GM23338 (cell line): Measurements from ENCODE around the gene IFITM10. TPM values are rescaled to one million over a fixed set of nuclear protein-coding genes. Genes with fewer than 3 reads are reported as not detected.
A peak's percentile ranks its signal among the peaks of the same experiment; 100 is the strongest.

Experiments
- ATAC-seq: fragments of 200-7000 bp; cut with Tn5 transposase; 3 replicates; pipeline ENCODE4 v1.9.1; 2020
- DNase-seq: peaks from one replicate; pipeline ENCODE4 v3.0.0-alpha.2; 2015; ENCODE audit warnings: low spot score
- H2AFZ ChIP-seq: fragments of 200-600 bp; sonication (generic); 2 replicates; pipeline ENCODE4 v1.8.0; 2016; ENCODE audit warnings: antibody characterized with exemption, mild to moderate bottlenecking, moderate library complexity
- H3F3A ChIP-seq: fragments of 200-600 bp; sonication (generic); replicated peaks from 2 replicates; pipeline ENCODE4 v1.8.0; 2017; ENCODE audit warnings: antibody characterized with exemption, mixed run types, low read depth
- H3K27ac ChIP-seq: fragments of 200-600 bp; sonication (generic); 2 replicates; pipeline ENCODE4 v1.6.1; 2016; ENCODE audit warnings: low read depth
- H3K27me3 ChIP-seq: fragments of 200-600 bp; sonication (generic); 2 replicates; pipeline ENCODE4 v1.8.0; 2016; ENCODE audit warnings: mild to moderate bottlenecking, mixed run types, moderate library complexity; ENCODE audit not compliant: insufficient read depth
- H3K36me3 ChIP-seq: fragments of 200-600 bp; sonication (generic); 2 replicates; pipeline ENCODE4 v1.8.0; 2016; ENCODE audit warnings: mild to moderate bottlenecking; ENCODE audit not compliant: insufficient read depth
- H3K4me1 ChIP-seq: fragments of 200-600 bp; sonication (generic); 2 replicates; pipeline ENCODE4 v1.8.0; 2016; ENCODE audit warnings: mild to moderate bottlenecking, moderate library complexity; ENCODE audit not compliant: insufficient read depth
- H3K4me2 ChIP-seq: fragments of 200-600 bp; sonication (generic); 2 replicates; pipeline ENCODE4 v1.7.1; 2017; ENCODE audit warnings: mixed run types
- H3K4me3 ChIP-seq: fragments of 200-600 bp; sonication (generic); 2 replicates; pipeline ENCODE4 v1.6.1; 2016; ENCODE audit warnings: mixed run types
- H3K79me2 ChIP-seq: fragments of 200-600 bp; sonication (generic); replicated peaks from 2 replicates; pipeline ENCODE4 v1.8.0; 2017; ENCODE audit warnings: mild to moderate bottlenecking; ENCODE audit not compliant: insufficient read depth
- H3K9me2 ChIP-seq: fragments of 200-600 bp; sonication (generic); 2 replicates; pipeline ENCODE4 v1.8.0; 2017; ENCODE audit not compliant: insufficient read depth
- H4K20me1 ChIP-seq: fragments of 200-600 bp; sonication (generic); replicated peaks from 2 replicates; pipeline ENCODE4 v1.8.0; 2017; ENCODE audit warnings: mild to moderate bottlenecking; ENCODE audit not compliant: insufficient read depth
- H3K27ac Mint-ChIP-seq: 2 replicates; pipeline ENCODE4 v1.8.0; 2020; ENCODE audit warnings: inconsistent platforms, mild to moderate bottlenecking, moderate library complexity, mixed read lengths
- H3K27me3 Mint-ChIP-seq: 3 replicates; pipeline ENCODE4 v1.8.0; 2022; ENCODE audit warnings: low read depth, mild to moderate bottlenecking, moderate library complexity, mixed read lengths, inconsistent platforms; ENCODE audit not compliant: insufficient read depth, poor library complexity
- H3K36me3 Mint-ChIP-seq: 3 replicates; pipeline ENCODE4 v1.8.0; 2021; ENCODE audit warnings: low read depth, mild to moderate bottlenecking, inconsistent platforms, moderate library complexity, mixed read lengths
- H3K4me1 Mint-ChIP-seq: 3 replicates; pipeline ENCODE4 v1.8.0; 2020; ENCODE audit warnings: mild to moderate bottlenecking, inconsistent platforms, mixed read lengths
- H3K4me3 Mint-ChIP-seq: 3 replicates; pipeline ENCODE4 v1.8.0; 2021; ENCODE audit warnings: moderate library complexity, mild to moderate bottlenecking, inconsistent platforms, mixed read lengths
- H3K9me3 Mint-ChIP-seq: 3 replicates; pipeline ENCODE4 v1.8.0; 2020; ENCODE audit warnings: moderate library complexity, mild to moderate bottlenecking, inconsistent platforms, mixed read lengths
- CREB1 ChIP-seq: fragments of 250-450 bp; sonication (Bioruptor Pico); IDR thresholded peaks from 2 replicates; pipeline ENCODE4 v1.5.0; 2020; ENCODE audit warnings: low read depth, mild to moderate bottlenecking, moderate library complexity
- ZNF331 ChIP-seq: fragments of 250-450 bp; sonication (Bioruptor Pico); IDR thresholded peaks from 2 replicates; pipeline ENCODE4 v1.5.0; 2020; ENCODE audit warnings: low read depth, mild to moderate bottlenecking, moderate library complexity
- ZNF462 ChIP-seq: fragments of 250-450 bp; sonication (Bioruptor Pico); IDR thresholded peaks from 2 replicates; pipeline ENCODE4 v1.5.0; 2020; ENCODE audit warnings: mild to moderate bottlenecking, moderate library complexity
- polyA plus RNA-seq: library from polyadenylated mRNA; unstranded; fragments of >200 nt; fragmentation: Nextera tagmentation; extraction: Ambion mirVana; gene quantifications from 2 replicates; pipeline ENCODE4 v1.2.1, GENCODE V29; 2016
- total RNA-seq: library from RNA; depleted of rRNA; stranded (reverse); fragments of >200 nt; shearing (Covaris generic); gene quantifications from 2 replicates; pipeline ENCODE4 v1.2.3, GENCODE V29; 2014
- TF ChIP-seq, protein P1 (sequence below): IDR thresholded peaks from 2 replicates; pipeline ENCODE4 v1.6.1; 2016; ENCODE audit warnings: antibody characterized with exemption
- TF ChIP-seq, protein P2 (sequence below), 2 experiments: fragments of 200-600 bp in 1 of 2; sonication (generic) in 1 of 2; conservative IDR thresholded peaks; 2 replicates each; pipeline versions ENCODE4 v1.5.1 to v1.6.1; 2016 to 2017; ENCODE audit warnings: antibody characterized with exemption in 2 of 2, low read depth in 2 of 2, mild to moderate bottlenecking in 2 of 2, moderate library complexity in 1 of 2
- TF ChIP-seq, protein P3 (sequence below): IDR thresholded peaks from one replicate; pipeline ENCODE4 v1.6.1; 2018; ENCODE audit warnings: antibody characterized with exemption; ENCODE audit not compliant: unreplicated experiment

The IFITM10 gene
- total and polyA plus RNA-seq, 2 experiments from 2014 or later = 0.06 TPM; not detected in 1

DNA sequence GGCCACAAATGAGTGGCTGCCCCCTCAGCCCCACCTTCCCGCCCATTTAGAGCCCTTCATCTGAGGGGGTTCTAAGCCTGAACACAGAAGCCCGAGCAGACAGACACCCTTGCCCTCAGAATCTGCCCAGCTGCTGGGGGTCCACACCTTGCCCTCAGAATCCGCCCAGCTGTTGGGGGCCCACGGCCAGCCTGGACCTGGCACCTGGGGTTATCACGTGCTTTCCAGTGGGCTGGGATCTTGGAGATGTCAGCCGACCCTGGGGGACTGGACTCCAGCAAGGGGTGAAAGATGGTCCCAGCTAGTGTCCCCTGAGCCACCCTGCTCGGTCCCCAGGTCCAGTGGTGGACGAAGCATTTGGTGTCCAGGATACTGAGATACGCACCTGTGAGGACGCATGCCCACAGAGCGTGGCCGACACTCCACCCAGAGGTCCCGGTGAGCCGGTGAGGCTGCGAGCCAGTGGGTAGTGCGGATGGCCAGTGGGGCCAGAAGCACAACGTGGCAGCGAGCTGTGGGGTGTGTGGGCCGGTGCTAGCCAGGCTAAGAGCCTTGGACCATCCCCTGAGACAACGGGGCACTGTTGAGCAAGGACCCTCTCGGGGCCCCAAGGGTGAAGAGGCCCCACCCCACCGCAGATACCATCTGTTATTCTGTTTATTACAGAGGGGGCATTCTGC, 16.5 kb upstream of the IFITM10 start (continued):
- no peak for TF ChIP-seq ZNF462
- TF ChIP-seq ZNF331 (CRISPR knock-in tag) = no peak
- TF ChIP-seq, protein P1, sequence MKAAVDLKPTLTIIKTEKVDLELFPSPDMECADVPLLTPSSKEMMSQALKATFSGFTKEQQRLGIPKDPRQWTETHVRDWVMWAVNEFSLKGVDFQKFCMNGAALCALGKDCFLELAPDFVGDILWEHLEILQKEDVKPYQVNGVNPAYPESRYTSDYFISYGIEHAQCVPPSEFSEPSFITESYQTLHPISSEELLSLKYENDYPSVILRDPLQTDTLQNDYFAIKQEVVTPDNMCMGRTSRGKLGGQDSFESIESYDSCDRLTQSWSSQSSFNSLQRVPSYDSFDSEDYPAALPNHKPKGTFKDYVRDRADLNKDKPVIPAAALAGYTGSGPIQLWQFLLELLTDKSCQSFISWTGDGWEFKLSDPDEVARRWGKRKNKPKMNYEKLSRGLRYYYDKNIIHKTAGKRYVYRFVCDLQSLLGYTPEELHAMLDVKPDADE = no peak
- no peak for TF ChIP-seq CREB1 (CRISPR knock-in tag)

DNA sequence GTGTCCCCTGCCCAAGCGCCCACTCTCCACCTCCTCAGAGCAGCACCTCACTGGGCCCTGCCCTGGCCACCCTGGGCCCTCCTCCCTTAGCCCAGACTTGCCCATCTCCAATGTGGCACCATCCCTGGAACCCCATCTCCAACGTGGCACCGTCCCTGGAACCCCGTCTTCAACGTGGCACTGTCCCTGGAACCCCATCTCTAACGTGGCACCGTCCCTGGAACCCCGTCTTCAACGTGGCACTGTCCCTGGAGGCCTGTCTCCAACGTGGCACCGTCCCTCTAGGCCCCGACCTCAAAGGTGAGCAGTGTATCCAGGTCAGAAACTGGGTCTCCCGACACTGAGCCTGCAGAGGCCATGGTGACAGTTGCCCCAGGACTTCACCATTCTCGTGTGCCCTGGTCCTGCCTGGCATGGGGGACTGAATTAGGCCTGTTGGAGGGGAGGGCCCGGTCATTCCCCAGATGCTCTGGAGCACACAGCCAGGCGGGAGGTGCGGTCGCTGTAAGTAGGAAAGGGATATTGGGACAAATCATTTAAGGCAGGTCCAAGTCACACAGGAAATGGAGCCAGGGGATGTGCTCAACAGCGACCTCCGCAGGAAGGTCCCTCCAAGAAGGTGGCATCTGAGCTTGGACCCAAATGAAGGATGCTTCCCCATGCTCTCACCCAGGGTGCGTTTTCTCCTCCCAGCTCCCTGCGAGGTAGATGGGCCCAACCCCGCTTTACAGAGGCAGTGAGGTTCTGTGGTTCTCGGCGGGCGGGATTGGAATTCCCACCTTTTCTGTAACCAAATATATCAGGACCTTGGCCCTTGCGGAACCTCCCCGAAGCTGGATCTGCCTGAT, 15.7 kb upstream of the IFITM10 start:
- Mint-ChIP-seq H3K27ac (no peak overlapping the region), H3K9me3 (no peaks in the 10 kb centered on the region), H3K4me1 (no peaks in the 10 kb centered on the region; the same call in 2 of the 3 replicates), H3K36me3 (no peaks in the 10 kb centered on the region), H3K4me3 (no peak overlapping the region), H3K27me3 (peaks cover 14% of the 10 kb centered on the region)
- Histone ChIP-seq H3K4me3 (no peak overlapping the region), H3K79me2 (peaks cover 5% of the 10 kb centered on the region), H3K4me1 (no peaks in the 10 kb centered on the region; the same call in 1 of the 2 replicates), H3K27ac (no peak overlapping the region), H3F3A (no peaks in the 10 kb centered on the region), H3K27me3 (no peaks in the 10 kb centered on the region), H3K36me3 (no peaks in the 10 kb centered on the region), H4K20me1 (no peaks in the 10 kb centered on the region), H3K4me2 (no peak overlapping the region), H2AFZ (no peak overlapping the region), H3K9me2 (no peaks in the 10 kb centered on the region)
- peak; percentile 78 for DNase-seq
- TF ChIP-seq, protein P2, sequence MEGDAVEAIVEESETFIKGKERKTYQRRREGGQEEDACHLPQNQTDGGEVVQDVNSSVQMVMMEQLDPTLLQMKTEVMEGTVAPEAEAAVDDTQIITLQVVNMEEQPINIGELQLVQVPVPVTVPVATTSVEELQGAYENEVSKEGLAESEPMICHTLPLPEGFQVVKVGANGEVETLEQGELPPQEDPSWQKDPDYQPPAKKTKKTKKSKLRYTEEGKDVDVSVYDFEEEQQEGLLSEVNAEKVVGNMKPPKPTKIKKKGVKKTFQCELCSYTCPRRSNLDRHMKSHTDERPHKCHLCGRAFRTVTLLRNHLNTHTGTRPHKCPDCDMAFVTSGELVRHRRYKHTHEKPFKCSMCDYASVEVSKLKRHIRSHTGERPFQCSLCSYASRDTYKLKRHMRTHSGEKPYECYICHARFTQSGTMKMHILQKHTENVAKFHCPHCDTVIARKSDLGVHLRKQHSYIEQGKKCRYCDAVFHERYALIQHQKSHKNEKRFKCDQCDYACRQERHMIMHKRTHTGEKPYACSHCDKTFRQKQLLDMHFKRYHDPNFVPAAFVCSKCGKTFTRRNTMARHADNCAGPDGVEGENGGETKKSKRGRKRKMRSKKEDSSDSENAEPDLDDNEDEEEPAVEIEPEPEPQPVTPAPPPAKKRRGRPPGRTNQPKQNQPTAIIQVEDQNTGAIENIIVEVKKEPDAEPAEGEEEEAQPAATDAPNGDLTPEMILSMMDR (conservative IDR thresholded peaks at IDR 0.05; ENCODE audit: low read depth in 2 of 2) = peak; percentile 60 to 74
- TF ChIP-seq, protein P3, sequence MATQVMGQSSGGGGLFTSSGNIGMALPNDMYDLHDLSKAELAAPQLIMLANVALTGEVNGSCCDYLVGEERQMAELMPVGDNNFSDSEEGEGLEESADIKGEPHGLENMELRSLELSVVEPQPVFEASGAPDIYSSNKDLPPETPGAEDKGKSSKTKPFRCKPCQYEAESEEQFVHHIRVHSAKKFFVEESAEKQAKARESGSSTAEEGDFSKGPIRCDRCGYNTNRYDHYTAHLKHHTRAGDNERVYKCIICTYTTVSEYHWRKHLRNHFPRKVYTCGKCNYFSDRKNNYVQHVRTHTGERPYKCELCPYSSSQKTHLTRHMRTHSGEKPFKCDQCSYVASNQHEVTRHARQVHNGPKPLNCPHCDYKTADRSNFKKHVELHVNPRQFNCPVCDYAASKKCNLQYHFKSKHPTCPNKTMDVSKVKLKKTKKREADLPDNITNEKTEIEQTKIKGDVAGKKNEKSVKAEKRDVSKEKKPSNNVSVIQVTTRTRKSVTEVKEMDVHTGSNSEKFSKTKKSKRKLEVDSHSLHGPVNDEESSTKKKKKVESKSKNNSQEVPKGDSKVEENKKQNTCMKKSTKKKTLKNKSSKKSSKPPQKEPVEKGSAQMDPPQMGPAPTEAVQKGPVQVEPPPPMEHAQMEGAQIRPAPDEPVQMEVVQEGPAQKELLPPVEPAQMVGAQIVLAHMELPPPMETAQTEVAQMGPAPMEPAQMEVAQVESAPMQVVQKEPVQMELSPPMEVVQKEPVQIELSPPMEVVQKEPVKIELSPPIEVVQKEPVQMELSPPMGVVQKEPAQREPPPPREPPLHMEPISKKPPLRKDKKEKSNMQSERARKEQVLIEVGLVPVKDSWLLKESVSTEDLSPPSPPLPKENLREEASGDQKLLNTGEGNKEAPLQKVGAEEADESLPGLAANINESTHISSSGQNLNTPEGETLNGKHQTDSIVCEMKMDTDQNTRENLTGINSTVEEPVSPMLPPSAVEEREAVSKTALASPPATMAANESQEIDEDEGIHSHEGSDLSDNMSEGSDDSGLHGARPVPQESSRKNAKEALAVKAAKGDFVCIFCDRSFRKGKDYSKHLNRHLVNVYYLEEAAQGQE = no peak
- peak; percentile 41 for ATAC-seq
